Ovary (tissue), 3 donors: ENCODE data around the gene OR4D11.

Experiments
- EP300 ChIP-seq: sonication (generic); formaldehyde crosslinking; IDR thresholded peaks from one replicate; pipeline ENCODE4 v1.6.1; 2017; ENCODE audit warnings: antibody characterized with exemption
- POLR2A ChIP-seq: fragments of 450-650 bp; IDR thresholded peaks from one replicate; pipeline ENCODE4 v1.6.1; 2017; ENCODE audit warnings: antibody characterized with exemption, mild to moderate bottlenecking, moderate library complexity
- TF ChIP-seq, protein P1 (sequence below), 3 donors: fragments of 450-650 bp in 2 of 3; fragments of 200-600 bp in 1 of 3; IDR thresholded peaks; one replicate each; pipeline versions ENCODE4 v1.5.1 to v1.8.0; 2016 to 2022; ENCODE audit warnings: antibody characterized with exemption in 3 of 3, mild to moderate bottlenecking in 1 of 3
- donor health status: DM: no; HTN: no; CAD: no.

- no peak for TF ChIP-seq POLR2A
- TF ChIP-seq, protein P1, sequence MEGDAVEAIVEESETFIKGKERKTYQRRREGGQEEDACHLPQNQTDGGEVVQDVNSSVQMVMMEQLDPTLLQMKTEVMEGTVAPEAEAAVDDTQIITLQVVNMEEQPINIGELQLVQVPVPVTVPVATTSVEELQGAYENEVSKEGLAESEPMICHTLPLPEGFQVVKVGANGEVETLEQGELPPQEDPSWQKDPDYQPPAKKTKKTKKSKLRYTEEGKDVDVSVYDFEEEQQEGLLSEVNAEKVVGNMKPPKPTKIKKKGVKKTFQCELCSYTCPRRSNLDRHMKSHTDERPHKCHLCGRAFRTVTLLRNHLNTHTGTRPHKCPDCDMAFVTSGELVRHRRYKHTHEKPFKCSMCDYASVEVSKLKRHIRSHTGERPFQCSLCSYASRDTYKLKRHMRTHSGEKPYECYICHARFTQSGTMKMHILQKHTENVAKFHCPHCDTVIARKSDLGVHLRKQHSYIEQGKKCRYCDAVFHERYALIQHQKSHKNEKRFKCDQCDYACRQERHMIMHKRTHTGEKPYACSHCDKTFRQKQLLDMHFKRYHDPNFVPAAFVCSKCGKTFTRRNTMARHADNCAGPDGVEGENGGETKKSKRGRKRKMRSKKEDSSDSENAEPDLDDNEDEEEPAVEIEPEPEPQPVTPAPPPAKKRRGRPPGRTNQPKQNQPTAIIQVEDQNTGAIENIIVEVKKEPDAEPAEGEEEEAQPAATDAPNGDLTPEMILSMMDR (IDR thresholded peaks at IDR 0.05) = peak in 2 of 3 donors; percentile 61 to 74
- TF ChIP-seq EP300 = no peak
These were observed 47.0 kb downstream of the OR4D11 start for GRCh38 chr11:59550368-59550841.
